Suprapubic skin (tissue), 4 donors: ENCODE measurements around the gene GALNT15. TPM values are rescaled to one million over a fixed set of nuclear protein-coding genes. Genes with fewer than 3 reads are reported as not detected.

Source experiments
- DNase-seq, 2 donors: peaks; one replicate each; pipeline ENCODE4 v3.0.0-alpha.2; 2019; ENCODE audit warnings: low spot score in 2 of 2
- H3K27ac ChIP-seq: fragments of 200-600 bp; sonication (generic); one replicate; pipeline ENCODE4 v1.5.1; 2019
- H3K27me3 ChIP-seq: fragments of 200-600 bp; sonication (generic); one replicate; pipeline ENCODE4 v1.5.1; 2019
- H3K36me3 ChIP-seq: fragments of 200-600 bp; sonication (generic); one replicate; pipeline ENCODE4 v1.5.1; 2019
- H3K4me1 ChIP-seq: fragments of 200-600 bp; sonication (generic); one replicate; pipeline ENCODE4 v1.5.1; 2019
- H3K4me3 ChIP-seq: fragments of 200-600 bp; sonication (generic); one replicate; pipeline ENCODE4 v1.5.1; 2019; ENCODE audit warnings: mild to moderate bottlenecking
- H3K9me3 ChIP-seq: fragments of 200-600 bp; sonication (generic); one replicate; pipeline ENCODE4 v1.5.1; 2019
- EP300 ChIP-seq: sonication (generic); formaldehyde crosslinking; IDR thresholded peaks from one replicate; pipeline ENCODE4 v1.6.1; 2017; ENCODE audit warnings: antibody characterized with exemption
- POLR2A ChIP-seq, 2 donors: fragments of 450-650 bp; IDR thresholded peaks; one replicate each; pipeline ENCODE4 v1.6.1; 2017; ENCODE audit warnings: antibody characterized with exemption in 2 of 2, mild to moderate bottlenecking in 2 of 2, moderate library complexity in 2 of 2
- POLR2AphosphoS5 ChIP-seq, 3 donors: sonication (generic); formaldehyde crosslinking; IDR thresholded peaks; one replicate each; pipeline ENCODE4 v1.6.1; 2017; ENCODE audit warnings: antibody characterized with exemption in 3 of 3
- WGBS: methylation state at CpG from one replicate; pipeline ENCODE4 v1.1.5; 2018; 5-methylcytosine and 5-hydroxymethylcytosine counted together
- total RNA-seq, 4 donors: library from RNA; depleted of rRNA; stranded (reverse); fragments of >200 nt; gene quantifications; one replicate each; pipeline ENCODE4 v1.1.0, GENCODE V29; 2016
- TF ChIP-seq, protein P1 (sequence below), 2 donors: fragments of 200-600 bp in 1 of 2; fragments of 450-650 bp in 1 of 2; sonication (generic) in 1 of 2; IDR thresholded peaks; one replicate each; pipeline ENCODE4 v1.5.1; 2016 to 2019; ENCODE audit warnings: antibody characterized with exemption in 2 of 2, mild to moderate bottlenecking in 1 of 2, moderate library complexity in 1 of 2

GALNT15 gene
- total RNA-seq, 4 donors from 2014 or later: 15.5 to 113 (median 49.1) TPM

GRCh38 chr3:16245609-16246008 lies 71.1 kb downstream of the GALNT15 start:
- DNase-seq: no peak
- Histone ChIP-seq H3K27ac (no peak overlapping the region), H3K36me3 (no peaks in the 10 kb centered on the region), H3K4me1 (peaks cover 8% of the 10 kb centered on the region), H3K4me3 (no peak overlapping the region), H3K27me3 (no peaks in the 10 kb centered on the region), H3K9me3 (no peaks in the 10 kb centered on the region)
- 93% methylated on average over 3 of the region's 3 CpGs for WGBS
- TF ChIP-seq, protein P1, sequence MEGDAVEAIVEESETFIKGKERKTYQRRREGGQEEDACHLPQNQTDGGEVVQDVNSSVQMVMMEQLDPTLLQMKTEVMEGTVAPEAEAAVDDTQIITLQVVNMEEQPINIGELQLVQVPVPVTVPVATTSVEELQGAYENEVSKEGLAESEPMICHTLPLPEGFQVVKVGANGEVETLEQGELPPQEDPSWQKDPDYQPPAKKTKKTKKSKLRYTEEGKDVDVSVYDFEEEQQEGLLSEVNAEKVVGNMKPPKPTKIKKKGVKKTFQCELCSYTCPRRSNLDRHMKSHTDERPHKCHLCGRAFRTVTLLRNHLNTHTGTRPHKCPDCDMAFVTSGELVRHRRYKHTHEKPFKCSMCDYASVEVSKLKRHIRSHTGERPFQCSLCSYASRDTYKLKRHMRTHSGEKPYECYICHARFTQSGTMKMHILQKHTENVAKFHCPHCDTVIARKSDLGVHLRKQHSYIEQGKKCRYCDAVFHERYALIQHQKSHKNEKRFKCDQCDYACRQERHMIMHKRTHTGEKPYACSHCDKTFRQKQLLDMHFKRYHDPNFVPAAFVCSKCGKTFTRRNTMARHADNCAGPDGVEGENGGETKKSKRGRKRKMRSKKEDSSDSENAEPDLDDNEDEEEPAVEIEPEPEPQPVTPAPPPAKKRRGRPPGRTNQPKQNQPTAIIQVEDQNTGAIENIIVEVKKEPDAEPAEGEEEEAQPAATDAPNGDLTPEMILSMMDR (IDR thresholded peaks at IDR 0.05): no peak
- TF ChIP-seq POLR2AphosphoS5 (IDR thresholded peaks at IDR 0.05): no peak
- TF ChIP-seq EP300: no peak
- TF ChIP-seq POLR2A (IDR thresholded peaks at IDR 0.05): no peak

GRCh38 chr3:16247282-16248061 lies 73.0 kb downstream of the GALNT15 start:
- DNase-seq: peak; percentile 87 to 88
- Histone ChIP-seq H3K36me3 (no peaks in the 10 kb centered on the region), H3K27me3 (no peaks in the 10 kb centered on the region), H3K9me3 (no peaks in the 10 kb centered on the region), H3K4me1 (peaks cover 5% of the 10 kb centered on the region), H3K4me3 (no peak overlapping the region), H3K27ac (no peak overlapping the region)
- WGBS: 32% methylated on average over 17 of the region's 17 CpGs
- no peak for TF ChIP-seq POLR2A (IDR thresholded peaks at IDR 0.05)
- TF ChIP-seq, protein P1 (IDR thresholded peaks at IDR 0.05): peak; percentile 84 to 86

DNA sequence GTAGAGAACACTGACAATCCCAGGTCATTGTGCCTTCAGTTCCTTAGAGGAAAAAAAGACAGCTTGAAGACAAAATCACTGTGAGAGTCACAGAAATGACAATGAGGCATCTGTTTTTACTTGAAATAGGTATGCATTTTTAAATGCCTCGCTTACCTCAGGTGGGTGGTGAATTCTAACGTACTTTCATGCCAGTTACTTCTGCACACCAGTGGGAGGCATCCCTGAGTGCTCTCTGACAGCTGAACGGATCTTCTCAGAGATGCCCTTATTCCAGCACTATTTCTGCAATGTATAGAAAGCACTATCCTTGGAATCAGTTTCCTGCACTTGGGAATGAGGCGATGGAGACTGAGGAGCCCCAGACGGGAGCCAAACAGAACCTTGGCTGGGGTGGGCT lies 74.1 kb downstream of the GALNT15 start:
- Histone ChIP-seq H3K36me3 (no peaks in the 10 kb centered on the region), H3K27ac (no peak overlapping the region), H3K4me3 (no peak overlapping the region), H3K27me3 (no peaks in the 10 kb centered on the region), H3K4me1 (peaks cover 12% of the 10 kb centered on the region), H3K9me3 (no peaks in the 10 kb centered on the region)
- TF ChIP-seq, protein P1 (IDR thresholded peaks at IDR 0.05): no peak
- TF ChIP-seq POLR2A (IDR thresholded peaks at IDR 0.05) (no peak), EP300 (no peak), POLR2AphosphoS5 (IDR thresholded peaks at IDR 0.05) (no peak)
- no peak for DNase-seq
- 82% methylated on average over 5 of the region's 5 CpGs for WGBS

GRCh38 chr3:16249336-16249735 lies 74.9 kb downstream of the GALNT15 start:
- 39% methylated on average over 3 of the region's 3 CpGs for WGBS
- H3K27me3 ChIP-seq: no peaks in the 10 kb centered on the region
- H3K9me3 ChIP-seq: no peaks in the 10 kb centered on the region
- TF ChIP-seq EP300 (no peak), POLR2AphosphoS5 (IDR thresholded peaks at IDR 0.05) (no peak), POLR2A (IDR thresholded peaks at IDR 0.05) (no peak)
- TF ChIP-seq, protein P1 (IDR thresholded peaks at IDR 0.05): no peak
- H3K4me1 ChIP-seq: peaks cover 18% of the 10 kb centered on the region
- no peak overlapping the region for H3K27ac ChIP-seq
- no peak for DNase-seq
- no peak overlapping the region for H3K4me3 ChIP-seq
- no peaks in the 10 kb centered on the region for H3K36me3 ChIP-seq

DNA sequence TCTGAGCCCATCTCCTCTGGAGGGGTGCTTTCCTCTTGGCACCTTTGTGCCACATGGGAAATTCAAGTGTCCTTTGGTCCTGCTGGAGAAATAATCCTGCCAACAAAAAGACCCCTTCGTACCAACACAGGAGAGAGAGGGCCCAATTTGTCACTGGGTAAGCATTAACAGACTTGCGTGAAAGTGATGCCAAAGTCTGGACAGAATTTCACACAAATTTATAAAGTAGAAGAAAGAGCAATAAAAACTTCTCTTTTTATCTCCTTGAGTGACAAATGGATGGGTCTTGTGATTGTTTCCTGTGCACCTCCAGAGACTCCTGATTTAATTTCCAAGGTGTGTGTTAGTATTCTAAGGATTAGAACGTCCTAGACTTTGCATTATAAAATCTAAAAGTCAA lies 75.4 kb downstream of the GALNT15 start:
- H3K4me3 ChIP-seq: no peak overlapping the region
- DNase-seq: no peak
- WGBS: 70% methylated on average over 3 of the region's 3 CpGs
- H3K9me3 ChIP-seq: no peaks in the 10 kb centered on the region
- no peak overlapping the region for H3K27ac ChIP-seq
- H3K27me3 ChIP-seq: no peaks in the 10 kb centered on the region
- TF ChIP-seq POLR2AphosphoS5 (IDR thresholded peaks at IDR 0.05) (no peak), POLR2A (IDR thresholded peaks at IDR 0.05) (no peak), EP300 (no peak)
- TF ChIP-seq, protein P1 (IDR thresholded peaks at IDR 0.05): no peak
- peaks cover 18% of the 10 kb centered on the region for H3K4me1 ChIP-seq
- H3K36me3 ChIP-seq: no peaks in the 10 kb centered on the region
